ENCODE data around the gene NADK2. TPM values are rescaled to one million over a fixed set of nuclear protein-coding genes. Genes with fewer than 3 reads are reported as not detected.

Gene NADK2
- total and polyA plus RNA-seq, 9 of the 15 experiments (the other 6 are each of a cell fraction or from before 2014, with no cell fraction given), result 10.6 to 41.0 (median 24.0) TPM

DNA sequence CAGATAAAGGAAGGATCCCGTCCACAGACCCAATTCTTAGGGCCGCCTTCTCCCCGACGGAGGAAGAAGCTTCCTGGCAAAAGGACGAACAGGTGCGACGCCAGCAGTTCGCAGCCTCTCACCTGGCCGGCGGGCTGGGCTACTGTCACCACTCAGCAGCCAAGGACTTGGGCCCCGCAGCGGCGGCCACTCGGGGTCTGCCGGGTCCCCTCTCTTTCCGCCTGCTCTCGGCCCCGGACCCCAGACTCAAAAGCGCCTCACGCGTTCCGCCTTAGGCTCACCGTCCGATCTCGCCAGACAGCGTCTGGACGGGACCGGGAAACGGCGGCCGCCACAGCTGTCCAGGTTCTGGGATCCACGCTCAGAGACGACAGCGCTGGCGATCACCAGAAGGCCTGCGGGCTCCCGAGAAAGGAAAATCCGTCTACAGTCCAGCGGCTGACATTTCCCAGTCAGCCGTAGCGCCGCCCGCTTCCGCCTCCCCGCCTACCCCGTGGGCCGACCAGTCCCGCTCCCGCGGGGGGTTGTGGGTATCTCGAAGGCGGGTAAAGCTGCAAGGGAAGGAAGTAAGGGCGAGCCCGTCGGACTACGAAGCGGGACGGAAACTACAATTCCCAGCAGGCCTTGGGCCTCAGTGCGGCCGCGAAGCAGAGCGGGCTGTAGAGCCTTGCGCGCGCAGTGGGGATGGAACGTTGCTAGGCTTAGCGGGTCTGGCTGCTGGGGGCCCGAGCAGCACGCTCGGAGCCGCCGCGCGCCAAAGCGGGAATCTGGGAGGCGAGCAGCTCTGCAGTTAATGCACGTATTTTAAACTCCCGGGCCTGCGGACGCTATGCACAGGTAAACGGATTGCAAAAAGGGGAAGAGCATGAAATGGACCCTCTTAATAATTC lies 90.0 kb downstream of the NADK2 start, which contains the start of the genes LMBRD2 and SKP2 (continued):
- TF ChIP-seq TAF9B (IDR thresholded peaks at IDR 0.05; ENCODE audit: partially characterized antibody) (peak; percentile 31), NR2C2 (CRISPR knock-in tag; IDR thresholded peaks at IDR 0.05) (0 out of 2 replicates have a peak, but pooled peaks have one; percentile 12), NR2C2 (tag; IDR thresholded peaks at IDR 0.05) (peak; percentile 67), NFIX (CRISPR knock-in tag; IDR thresholded peaks at IDR 0.05; ENCODE audit: low read depth) (no peak), ZNF76 (CRISPR knock-in tag; IDR thresholded peaks at IDR 0.05; ENCODE audit: borderline replicate concordance) (peak; percentile 78; the same call in 1 of the 2 replicates), ASH1L (IDR thresholded peaks at IDR 0.05; ENCODE audit: borderline replicate concordance, low read depth, partially characterized antibody) (no peak), POLR2G (IDR thresholded peaks at IDR 0.05; ENCODE audit: low read depth, low read length) (peak; percentile 86), RCOR1 (IDR thresholded peaks at IDR 0.05; ENCODE audit: borderline replicate concordance in 1 of 2, low read depth in 2 of 2, low read length in 2 of 2) (0 out of 4 replicates have a peak, but pooled peaks have one; percentile 28 to 30), RBM14 (IDR thresholded peaks at IDR 0.05; ENCODE audit: borderline replicate concordance, insufficient read depth, low read depth, low read length) (no peak), HNRNPK (IDR thresholded peaks at IDR 0.05; ENCODE audit: low read depth, low read length, poor library complexity, severe bottlenecking) (no peak), ZNF57 (CRISPR knock-in tag; IDR thresholded peaks at IDR 0.05) (no peak), TAF7 (tag; IDR thresholded peaks at IDR 0.05) (no peak), JUNB (CRISPR knock-in tag; conservative IDR thresholded peaks at IDR 0.05) (no peak), MCM5 (IDR thresholded peaks at IDR 0.05; ENCODE audit: low read depth) (no peak), ZNF583 (CRISPR knock-in tag; IDR thresholded peaks at IDR 0.05) (no peak), PYGO2 (tag; IDR thresholded peaks at IDR 0.05) (no peak), MYBL2 (IDR thresholded peaks at IDR 0.05; ENCODE audit: low read depth) (no peak), MYBL2 (CRISPR knock-in tag; IDR thresholded peaks at IDR 0.05; ENCODE audit: borderline replicate concordance) (no peak), IFI16 (CRISPR knock-in tag; IDR thresholded peaks at IDR 0.05) (no peak), ZFPM2 (CRISPR knock-in tag; IDR thresholded peaks at IDR 0.05) (no peak), ZNF134 (CRISPR knock-in tag; conservative IDR thresholded peaks at IDR 0.05) (no peak), NFATC3 (IDR thresholded peaks at IDR 0.05) (no peak), POU5F1 (IDR thresholded peaks at IDR 0.05; ENCODE audit: borderline replicate concordance, low read depth, low read length, partially characterized antibody) (no peak), ZNF354B (CRISPR knock-in tag; IDR thresholded peaks at IDR 0.05) (no peak)
- TF ChIP-seq, protein P1, sequence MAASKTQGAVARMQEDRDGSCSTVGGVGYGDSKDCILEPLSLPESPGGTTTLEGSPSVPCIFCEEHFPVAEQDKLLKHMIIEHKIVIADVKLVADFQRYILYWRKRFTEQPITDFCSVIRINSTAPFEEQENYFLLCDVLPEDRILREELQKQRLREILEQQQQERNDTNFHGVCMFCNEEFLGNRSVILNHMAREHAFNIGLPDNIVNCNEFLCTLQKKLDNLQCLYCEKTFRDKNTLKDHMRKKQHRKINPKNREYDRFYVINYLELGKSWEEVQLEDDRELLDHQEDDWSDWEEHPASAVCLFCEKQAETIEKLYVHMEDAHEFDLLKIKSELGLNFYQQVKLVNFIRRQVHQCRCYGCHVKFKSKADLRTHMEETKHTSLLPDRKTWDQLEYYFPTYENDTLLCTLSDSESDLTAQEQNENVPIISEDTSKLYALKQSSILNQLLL (CRISPR knock-in tag; IDR thresholded peaks at IDR 0.05; ENCODE audit: borderline replicate concordance), result no peak
- TF ChIP-seq, protein P2, sequence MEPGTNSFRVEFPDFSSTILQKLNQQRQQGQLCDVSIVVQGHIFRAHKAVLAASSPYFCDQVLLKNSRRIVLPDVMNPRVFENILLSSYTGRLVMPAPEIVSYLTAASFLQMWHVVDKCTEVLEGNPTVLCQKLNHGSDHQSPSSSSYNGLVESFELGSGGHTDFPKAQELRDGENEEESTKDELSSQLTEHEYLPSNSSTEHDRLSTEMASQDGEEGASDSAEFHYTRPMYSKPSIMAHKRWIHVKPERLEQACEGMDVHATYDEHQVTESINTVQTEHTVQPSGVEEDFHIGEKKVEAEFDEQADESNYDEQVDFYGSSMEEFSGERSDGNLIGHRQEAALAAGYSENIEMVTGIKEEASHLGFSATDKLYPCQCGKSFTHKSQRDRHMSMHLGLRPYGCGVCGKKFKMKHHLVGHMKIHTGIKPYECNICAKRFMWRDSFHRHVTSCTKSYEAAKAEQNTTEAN (CRISPR knock-in tag; IDR thresholded peaks at IDR 0.05), result 0 out of 2 replicates have a peak, but pooled peaks have one; percentile 36

All from K562 (cell line).